Activated gamma-delta T cell treated with Interleukin-2 at 50 U/mL for 16 hours (primary cell): ENCODE data around the gene CYSLTR2.

Experiments
- DNase-seq: peaks from one replicate; pipeline ENCODE4 v3.0.0-alpha.2; 2020

The CYSLTR2 gene

DNA sequence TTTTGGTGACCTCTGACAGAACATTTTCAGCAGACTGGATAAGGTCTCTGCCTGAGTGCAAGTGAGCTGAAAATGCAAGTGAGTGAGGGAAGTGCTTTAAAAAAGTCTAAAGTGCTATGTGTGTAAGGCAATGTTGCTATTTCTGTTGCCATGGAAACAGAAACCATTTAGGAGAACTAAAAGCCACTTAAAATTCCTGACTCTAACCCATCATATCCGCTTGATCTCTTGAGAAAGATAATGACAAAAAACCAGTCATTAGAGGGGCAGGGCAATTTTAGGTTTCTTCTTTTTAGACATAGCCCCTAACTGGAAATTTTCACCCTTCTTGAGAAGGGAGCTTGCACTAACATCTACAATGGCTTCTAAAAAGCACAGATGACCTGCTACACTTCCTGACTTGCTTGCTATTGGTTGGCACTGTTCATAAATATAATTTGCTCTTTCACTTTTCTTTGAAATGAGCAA is at the start of gene CYSLTR2:
Gene CYSLTR2 (plus strand): TSS at position 458 of the 468 bp plus-strand sequence. CDS start 52,889 bp downstream, outside the sequence.
- no peak for DNase-seq

GRCh38 chr13:48615049-48615448 is 38.7 kb upstream of the CYSLTR2 start:
- no peak for DNase-seq

- DNase-seq, result no peak
Measured at GRCh38 chr13:48618937-48619336, 34.8 kb upstream of the CYSLTR2 start.

DNA sequence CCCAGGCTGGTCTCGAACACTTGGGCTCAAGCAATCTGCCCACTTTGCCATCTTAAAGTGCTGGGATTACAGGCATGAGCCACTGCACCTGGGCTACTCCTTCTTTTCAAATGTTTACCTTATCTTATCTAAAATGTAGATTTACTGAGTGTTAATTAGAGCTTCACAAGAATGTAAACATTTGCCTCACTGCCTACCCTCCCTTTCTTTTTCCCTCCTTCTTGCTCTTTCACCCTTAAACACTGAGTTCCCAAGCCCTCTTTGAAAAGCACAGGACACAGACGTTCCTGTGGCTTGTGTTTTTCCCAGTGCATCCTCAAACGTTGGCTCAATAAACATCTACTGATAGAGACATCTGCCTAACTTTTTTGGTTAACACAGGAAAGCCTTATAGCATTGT is 32.7 kb upstream of the CYSLTR2 start:
- no peak for DNase-seq

DNA sequence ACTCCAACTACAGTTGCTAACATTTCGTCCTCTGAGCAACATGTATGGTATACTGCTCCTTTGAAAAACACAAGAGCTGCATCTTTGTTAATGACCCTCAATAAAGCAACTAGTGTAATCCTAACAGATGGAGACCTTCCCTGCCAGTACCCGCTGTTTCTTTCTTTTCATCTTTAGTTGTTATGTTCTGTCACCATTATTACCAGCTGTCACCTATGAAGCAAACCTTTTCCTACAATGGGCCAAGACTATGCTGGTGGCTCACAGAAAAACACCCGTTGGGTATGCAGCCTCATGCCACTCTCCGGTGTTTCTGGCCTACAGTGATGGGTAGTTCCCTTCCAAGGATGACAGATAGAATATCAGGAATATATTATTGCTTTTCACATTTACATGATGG is 29.7 kb upstream of the CYSLTR2 start:
- no peak for DNase-seq

- DNase-seq, result no peak
Measured at GRCh38 chr13:48624858-48625257, 28.9 kb upstream of the CYSLTR2 start.

GRCh38 chr13:48625413-48626076 is 28.2 kb upstream of the CYSLTR2 start:
- DNase-seq, result no peak

DNA sequence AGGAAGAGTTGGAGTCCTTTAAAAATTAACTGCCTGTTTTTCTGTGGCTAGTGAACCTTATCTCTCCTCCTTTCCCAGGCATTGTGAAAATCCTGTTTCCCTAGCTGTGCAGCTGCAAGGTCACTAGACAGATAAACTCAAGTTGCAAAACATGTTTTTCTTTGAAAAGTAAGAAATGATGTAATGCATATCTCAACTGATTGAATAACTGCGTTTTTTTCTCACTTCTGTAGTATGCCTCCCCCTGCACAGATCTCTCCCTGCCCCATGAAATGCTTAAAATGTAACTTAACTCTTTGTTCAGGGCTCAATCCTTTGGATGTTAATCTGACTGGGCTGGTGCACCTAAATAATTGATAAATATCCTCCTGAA is 27.7 kb upstream of the CYSLTR2 start:
- DNase-seq, result no peak

- DNase-seq, result no peak
Measured at GRCh38 chr13:48626726-48627451, 26.8 kb upstream of the CYSLTR2 start.

- no peak for DNase-seq
Measured at GRCh38 chr13:48629277-48629676, 24.5 kb upstream of the CYSLTR2 start.

DNA sequence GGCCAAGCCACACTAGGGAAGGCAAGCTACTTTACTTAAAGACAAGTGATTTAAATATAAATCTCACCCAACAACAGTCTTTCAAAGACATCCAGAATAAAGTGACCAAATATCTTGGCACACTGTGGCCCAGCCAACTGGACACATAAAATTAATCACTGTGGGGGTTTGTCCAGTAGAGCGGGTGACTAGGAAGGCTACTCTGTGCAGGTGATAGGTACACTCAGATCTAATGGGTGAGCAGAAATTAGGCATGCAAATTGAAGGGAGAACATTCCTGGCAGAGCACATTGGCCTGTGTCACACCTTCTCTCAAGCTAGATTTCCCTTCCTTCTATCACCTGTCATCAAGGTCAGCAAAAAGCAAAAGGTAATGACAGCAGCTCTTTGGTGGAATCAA is 23.4 kb upstream of the CYSLTR2 start:
- no peak for DNase-seq

- DNase-seq, result no peak
Measured at GRCh38 chr13:48630773-48631172, 23.0 kb upstream of the CYSLTR2 start.

DNA sequence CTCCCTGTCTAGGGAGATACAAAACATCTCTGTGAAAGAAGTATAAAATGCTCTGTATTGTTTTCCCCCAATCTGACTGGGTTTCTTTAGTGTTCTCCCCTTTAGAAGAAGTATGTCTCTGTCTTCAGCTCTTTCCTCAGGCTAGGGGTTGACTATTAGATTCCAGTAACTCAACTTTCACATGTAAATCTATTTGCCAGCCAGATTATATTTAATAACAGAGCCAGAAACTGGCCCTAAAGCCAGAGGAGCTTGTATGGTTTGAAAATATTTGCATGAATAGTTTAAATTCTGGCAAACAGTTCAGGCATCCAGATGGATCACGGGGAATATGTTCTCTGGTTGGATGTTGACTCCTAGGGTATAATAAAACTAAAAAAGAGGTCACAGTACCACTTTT is 22.3 kb upstream of the CYSLTR2 start:
- DNase-seq, result no peak

GRCh38 chr13:48633700-48634099 is 20.0 kb upstream of the CYSLTR2 start:
- no peak for DNase-seq

- no peak for DNase-seq
Measured at GRCh38 chr13:48634636-48635035, 19.1 kb upstream of the CYSLTR2 start.

DNA sequence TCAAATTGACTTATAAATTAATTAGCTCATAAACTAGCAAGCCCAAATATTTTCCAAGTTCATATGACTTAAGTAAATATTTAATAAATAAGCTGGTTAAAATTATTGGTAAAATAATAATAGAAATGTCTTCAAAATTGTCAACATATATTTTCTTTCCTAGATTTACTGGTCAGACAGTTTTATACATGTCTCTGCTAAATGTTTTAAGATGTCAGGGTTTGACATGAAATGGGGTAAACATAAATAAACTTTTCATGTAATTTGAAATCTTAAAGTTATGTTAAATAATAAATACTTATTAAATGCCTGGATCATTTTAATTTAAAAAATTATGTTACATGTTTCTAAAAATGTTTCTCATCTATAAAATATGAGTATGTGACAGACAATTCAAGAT is 18.3 kb upstream of the CYSLTR2 start:
- no peak for DNase-seq

DNA sequence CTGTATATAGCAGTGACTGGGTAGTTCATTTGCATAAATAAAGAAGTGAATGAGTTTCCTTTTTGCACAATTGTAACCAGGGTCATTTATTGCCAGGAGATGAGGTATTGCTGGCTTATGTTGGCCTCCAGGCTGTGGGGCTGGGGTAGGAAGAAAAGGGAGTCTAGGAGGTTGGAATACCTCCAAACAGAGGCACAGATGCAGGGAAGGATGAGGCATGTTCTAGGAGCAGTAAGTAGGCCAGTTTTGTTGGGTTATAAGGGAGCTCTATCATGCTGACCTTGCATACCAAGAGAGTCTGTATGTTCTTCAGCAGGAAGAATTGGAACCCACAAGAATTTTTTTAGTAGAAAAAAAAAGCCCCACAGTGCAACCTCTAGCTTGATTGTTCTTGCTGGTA is 17.2 kb upstream of the CYSLTR2 start:
- DNase-seq, result no peak

DNA sequence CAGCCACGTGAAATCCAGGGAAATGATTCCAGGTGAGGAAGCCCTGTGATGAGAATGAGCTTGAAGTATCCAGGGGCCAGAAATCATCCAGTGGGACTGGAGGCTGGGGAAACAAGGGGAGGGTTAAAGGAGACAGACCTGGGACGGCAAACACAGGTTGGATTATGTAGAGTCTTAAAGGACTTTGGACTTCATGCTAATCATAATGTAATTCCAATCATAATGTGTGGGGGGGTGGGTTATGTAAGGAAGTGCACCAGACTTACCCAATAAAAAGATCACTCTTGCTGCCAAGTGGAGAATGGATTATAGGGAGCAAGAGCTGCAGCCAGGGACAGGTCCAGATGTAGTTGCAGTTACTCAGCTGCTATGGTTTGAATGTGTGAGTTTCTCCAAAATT is 16.1 kb upstream of the CYSLTR2 start:
- no peak for DNase-seq

DNA sequence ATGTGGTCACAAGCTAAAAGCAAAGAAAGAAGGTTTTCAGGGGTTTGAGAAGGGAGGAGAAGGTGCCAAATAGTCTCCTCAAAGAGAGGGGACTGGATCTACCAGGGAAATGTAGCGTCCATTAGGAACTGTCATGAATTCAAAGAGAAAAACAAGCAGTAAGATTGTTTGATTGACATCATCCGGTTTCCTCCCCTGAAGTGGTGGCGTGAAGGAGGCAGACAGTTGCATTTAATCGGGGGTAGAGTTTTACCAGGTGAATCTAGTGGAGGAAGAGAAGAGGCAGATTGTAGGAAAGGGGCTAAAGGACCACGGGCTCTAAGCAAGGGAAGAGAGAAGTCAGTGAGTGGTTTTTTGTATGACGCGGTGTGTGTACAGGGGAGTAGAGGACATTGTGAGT is 13.0 kb upstream of the CYSLTR2 start:
- DNase-seq, result no peak

GRCh38 chr13:48641404-48641803 is 12.3 kb upstream of the CYSLTR2 start:
- no peak for DNase-seq

GRCh38 chr13:48642061-48642460 is 11.7 kb upstream of the CYSLTR2 start:
- DNase-seq, result no peak

DNA sequence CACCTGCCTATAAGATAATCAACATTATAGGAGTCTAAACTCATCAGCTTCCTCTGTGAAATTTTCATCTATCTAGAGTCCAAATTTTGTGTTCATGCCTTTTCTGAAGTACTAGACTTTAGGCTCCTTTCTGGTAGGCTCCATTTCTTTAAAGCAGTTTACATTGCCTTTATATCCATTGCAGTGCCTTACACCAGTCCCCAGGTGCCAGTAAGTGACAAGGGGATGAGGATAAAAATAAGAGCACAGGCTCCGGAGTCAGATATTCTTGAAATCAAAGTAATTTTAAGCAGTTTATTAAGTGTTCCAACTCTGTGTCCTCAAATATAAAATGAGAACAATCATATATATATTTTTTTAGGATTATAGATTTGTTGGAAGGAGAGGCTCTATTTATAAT is 10.6 kb upstream of the CYSLTR2 start:
- no peak for DNase-seq

GRCh38 chr13:48644141-48644540 is 9.6 kb upstream of the CYSLTR2 start:
- DNase-seq, result no peak

DNA sequence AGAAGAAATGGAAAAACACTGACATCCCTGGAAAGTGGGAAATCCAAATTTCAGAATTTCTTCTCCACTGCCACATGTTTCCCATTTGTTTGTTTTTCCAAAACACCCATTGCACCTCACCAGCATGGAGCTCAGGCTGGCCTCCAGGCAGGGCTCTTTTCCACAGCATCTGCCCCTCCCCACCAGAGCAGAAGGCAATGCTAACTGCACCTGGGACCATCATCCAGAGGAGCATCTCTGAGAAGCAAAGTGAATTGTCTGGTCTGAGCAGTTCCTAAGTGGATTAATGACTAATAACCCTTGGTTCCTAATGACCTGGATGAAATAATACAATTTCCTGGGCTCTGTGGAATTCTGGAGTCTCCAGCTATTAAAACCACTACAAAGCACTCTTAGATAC is 8.8 kb upstream of the CYSLTR2 start:
- DNase-seq, result no peak

DNA sequence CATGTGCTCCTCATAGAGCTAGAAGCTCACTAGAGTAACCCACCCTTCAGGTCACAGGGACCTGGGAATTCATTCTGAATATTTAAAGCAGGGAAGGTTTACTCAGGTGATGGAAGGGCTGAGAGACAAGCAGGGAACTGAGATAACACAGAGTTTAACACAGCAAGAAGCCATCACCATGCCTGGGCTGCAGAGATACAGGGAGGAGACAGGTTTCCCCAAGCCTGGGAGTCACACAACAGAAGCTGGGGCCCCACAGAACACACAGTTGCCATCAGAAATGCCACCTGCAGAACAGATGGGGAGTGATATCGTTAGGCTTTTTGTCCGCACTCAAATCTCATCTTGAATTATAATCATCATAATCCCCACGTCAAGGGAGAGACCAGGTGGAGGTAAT is 7.9 kb upstream of the CYSLTR2 start:
- no peak for DNase-seq
